Endothelial cell of umbilical vein (primary cell): ENCODE measurements around the gene PDPK1. TPM values are rescaled to one million over a fixed set of nuclear protein-coding genes. Genes with fewer than 3 reads are reported as not detected.

ENCODE experiments used
- BruUV-seq: library from RNA; stranded (reverse); fragments of 400-500 nt; replicated peaks from 2 replicates; lab custom pipeline; 2021; lab: Mats Ljungman, UMichigan
- CTCF ChIA-PET: fragments of 300-600, 350-600 bp; sonication (Branson Sonifier 250); formaldehyde crosslinking; loops from one replicate; lab custom pipeline; 2021; ENCODE audit warnings: antibody characterized with exemption, inconsistent platforms; lab: Charles Lee
- POLR2A ChIA-PET: fragments of 300-600, 350-600 bp; sonication (Branson Sonifier 250); formaldehyde crosslinking; loops from one replicate; lab custom pipeline; 2021; ENCODE audit warnings: antibody characterized with exemption, inconsistent platforms; lab: Charles Lee
- DNase-seq: peaks from one replicate; pipeline ENCODE4 v3.0.0-alpha.2; 2011; ENCODE audit warnings: low read depth, low spot score
- FAIRE-seq: peaks from 2 replicates; lab custom pipeline; 2011; peaks lifted over from hg19 to GRCh38; lab: Jason Lieb, UNC
- H2AFZ ChIP-seq: 2 replicates; pipeline ENCODE4 v1.6.0; 2012; ENCODE audit warnings: low read depth, low read length, control low read depth, inconsistent platforms
- H3K27ac ChIP-seq: 2 replicates; pipeline ENCODE4 v1.5.1; 2011; ENCODE audit warnings: low read depth, mild to moderate bottlenecking, control low read depth, low read length, moderate library complexity; ENCODE audit not compliant: insufficient read depth
- H3K27me3 ChIP-seq, 2 experiments: 2 replicates each; pipeline versions ENCODE4 v1.6.0 to v1.6.1; 2011; ENCODE audit warnings: low read length in 2 of 2, mixed read lengths in 1 of 2; ENCODE audit not compliant: control insufficient read depth in 2 of 2, insufficient read depth in 2 of 2
- H3K36me3 ChIP-seq, 2 experiments: 2 replicates in 1 of 2; 3 replicates in 1 of 2; pipeline ENCODE4 v1.5.1; 2011; ENCODE audit warnings: low read length in 2 of 2, mild to moderate bottlenecking in 1 of 2, moderate library complexity in 1 of 2; ENCODE audit not compliant: control insufficient read depth in 2 of 2, insufficient read depth in 2 of 2; ENCODE audit errors: extremely low read depth in 1 of 2
- H3K4me1 ChIP-seq: 3 replicates; pipeline ENCODE4 v1.5.1; 2011; ENCODE audit warnings: mild to moderate bottlenecking, low read length; ENCODE audit not compliant: control insufficient read depth, insufficient read depth; ENCODE audit errors: extremely low read depth
- H3K4me2 ChIP-seq: 2 replicates; pipeline ENCODE4 v1.6.1; 2011; ENCODE audit warnings: low read length, control low read depth, mixed read lengths; ENCODE audit not compliant: insufficient read depth
- H3K4me3 ChIP-seq, 3 experiments: fragments of 200-600 bp in 1 of 3; sonication (generic), shearing (Covaris generic) in 1 of 3; replicated peaks in 1 of 3; 2 replicates each; pipeline ENCODE4 v1.5.1; 2011 to 2016; ENCODE audit warnings: control low read depth in 3 of 3, low read length in 3 of 3, mild to moderate bottlenecking in 2 of 3, inconsistent platforms in 1 of 3, low read depth in 1 of 3, moderate library complexity in 1 of 3; ENCODE audit not compliant: insufficient read depth in 1 of 3
- H3K79me2 ChIP-seq: 2 replicates; pipeline ENCODE4 v1.6.0; 2012; ENCODE audit warnings: low read length, inconsistent platforms; ENCODE audit not compliant: control insufficient read depth, insufficient read depth
- H3K9ac ChIP-seq: replicated peaks from 2 replicates; pipeline ENCODE3; 2011; ENCODE audit warnings: low read length, control low read depth; ENCODE audit not compliant: insufficient read depth; ENCODE audit errors: extremely low read depth
- H3K9me1 ChIP-seq: replicated peaks from 3 replicates; pipeline ENCODE4 v1.6.0; 2011; ENCODE audit warnings: mild to moderate bottlenecking, low read length; ENCODE audit not compliant: control insufficient read depth, insufficient read depth; ENCODE audit errors: extremely low read depth
- H3K9me3 ChIP-seq: replicated peaks from 2 replicates; pipeline ENCODE4 v1.5.1; 2012; ENCODE audit warnings: low read length, inconsistent platforms; ENCODE audit not compliant: control insufficient read depth, insufficient read depth
- H4K20me1 ChIP-seq: replicated peaks from 2 replicates; pipeline ENCODE3; 2011; ENCODE audit warnings: mild to moderate bottlenecking, low read length; ENCODE audit not compliant: control insufficient read depth, insufficient read depth; ENCODE audit errors: extremely low read depth
- CTCF ChIP-seq, 2 donors: IDR thresholded peaks; 1 replicate in 1 of 2; 2 replicates in 1 of 2; pipeline ENCODE4 v1.5.1; 2011; ENCODE audit warnings: low read length in 2 of 2, mild to moderate bottlenecking in 2 of 2, moderate library complexity in 2 of 2, control low read depth in 1 of 2, inconsistent platforms in 1 of 2, low read depth in 1 of 2; ENCODE audit not compliant: insufficient read depth in 1 of 2; ENCODE audit errors: extremely low read depth in 1 of 2
- EZH2 ChIP-seq: IDR thresholded peaks from 2 replicates; pipeline ENCODE4 v1.6.1; 2012; ENCODE audit warnings: borderline replicate concordance, low read depth, mild to moderate bottlenecking, moderate library complexity, low read length, inconsistent platforms; ENCODE audit not compliant: severe bottlenecking
- FOS ChIP-seq: IDR thresholded peaks from 2 replicates; pipeline ENCODE4 v1.6.1; 2011; ENCODE audit warnings: mild to moderate bottlenecking, low read length, moderate library complexity, borderline replicate concordance; ENCODE audit not compliant: insufficient read depth
- GATA2 ChIP-seq: IDR thresholded peaks from 2 replicates; pipeline ENCODE4 v1.7.0; 2011; ENCODE audit warnings: low read depth, mild to moderate bottlenecking, moderate library complexity, mixed read lengths, low read length; ENCODE audit not compliant: insufficient read length, insufficient read depth
- JUN ChIP-seq: IDR thresholded peaks from 2 replicates; pipeline ENCODE4 v1.6.1; 2011; ENCODE audit warnings: borderline replicate concordance, low read depth; ENCODE audit not compliant: insufficient read length, insufficient read depth
- MAX ChIP-seq: IDR thresholded peaks from 2 replicates; pipeline ENCODE4 v1.6.1; 2011; ENCODE audit not compliant: insufficient read depth, insufficient read length
- MYC ChIP-seq: IDR thresholded peaks from one replicate; pipeline ENCODE4 v1.6.1; 2011; ENCODE audit warnings: mild to moderate bottlenecking, low read depth, low read length
- POLR2A ChIP-seq: IDR thresholded peaks from 2 replicates; pipeline ENCODE4 v1.6.1; 2012; ENCODE audit warnings: low read depth, mild to moderate bottlenecking, control low read depth, low read length
- POLR2AphosphoS5 ChIP-seq: IDR thresholded peaks from 2 replicates; pipeline ENCODE4 v1.6.1; 2012; ENCODE audit warnings: low read depth, mild to moderate bottlenecking, control low read depth, low read length, moderate library complexity; ENCODE audit not compliant: insufficient read depth
- dilution Hi-C: fragments of 300-500 bp; cut with MboI; formaldehyde crosslinking; loops from one replicate; pipeline ENCODE4 v1.15.0; 2019; ENCODE audit warnings: low sequenced_read_pairs; ENCODE audit not compliant: extremely low pct_ligation_motif_present
- intact Hi-C: fragments of 100-400 bp; cut with micrococcal nuclease; formaldehyde crosslinking; loops from one replicate; pipeline ENCODE4 v1.10.0; 2022
- polyA plus RNA-seq, 4 experiments: library from polyadenylated mRNA; depleted of rRNA in 3 of 4; stranded (reverse) in 3 of 4; unstranded in 1 of 4; fragments of >200 nt; gene quantifications; 2 replicates each; pipeline versions ENCODE4 v1.2.1 to v1.2.3, GENCODE V29; 2011 to 2012; ENCODE audit warnings: missing spikeins in 1 of 4
- total RNA-seq: library from RNA; stranded (reverse); gene quantifications from 2 replicates; pipeline ENCODE4 v1.2.3, GENCODE V29; 2021

The PDPK1 gene
- total and polyA plus RNA-seq, 2 donors (not counting 3 experiments of a cell fraction or from before 2014, with no cell fraction given), result 22.4 to 37.3 TPM

GRCh38 chr16:2497116-2497630 is 40.6 kb upstream of the PDPK1 start:
- intact Hi-C loops, result no loop called here
- H3K4me2 ChIP-seq, result no peak overlapping the region
- dilution Hi-C loops, result no loop called here

More at GRCh38 chr16:2497116-2497630, 40.6 kb upstream of the PDPK1 start:
- Histone ChIP-seq H3K27me3 (no peaks in the 10 kb centered on the region), H4K20me1 (no peaks in the 10 kb centered on the region), H3K36me3 (peaks cover 0 to 16% of the 10 kb centered on the region in 2 experiments), H3K79me2 (no peaks in the 10 kb centered on the region), H3K9ac (no peak overlapping the region), H3K9me3 (no peaks in the 10 kb centered on the region), H3K9me1 (no peaks in the 10 kb centered on the region), H3K27ac (no peak overlapping the region), H3K4me3 (no peak overlapping the region), H3K4me1 (no peaks in the 10 kb centered on the region), H2AFZ (no peak overlapping the region)
- DNase-seq, result no peak
- ChIA-PET POLR2A (no interaction called here), CTCF (interaction anchor here (1.5 kb wide), 1 partner anchor 157 kb away, joined by 3 read pairs; the partner anchor contains the start of gene ABCA3)
- BruUV-seq, result no TSS peak
- FAIRE-seq, result no peak
- no peak for TF ChIP-seq POLR2AphosphoS5
- TF ChIP-seq FOS, result no peak
- TF ChIP-seq POLR2A, result no peak
- TF ChIP-seq EZH2, result no peak
- TF ChIP-seq MYC, result no peak
- TF ChIP-seq MAX, result no peak
- TF ChIP-seq GATA2, result no peak
- TF ChIP-seq JUN, result no peak
- TF ChIP-seq CTCF (IDR thresholded peaks at IDR 0.05; ENCODE audit: extremely low read depth in 1 of 2, insufficient read depth in 1 of 2, low read depth in 1 of 2, low read length in 2 of 2), result no peak
